ENCODE measurements around the gene NT5DC3.

NT5DC3 gene

GRCh38 chr12:103865151-103865730 lies 24.2 kb upstream of the NT5DC3 start:
- H3K4me3 Mint-ChIP-seq = no peak overlapping the region
- no peaks in the 10 kb centered on the region for H3K36me3 Mint-ChIP-seq
- no peaks in the 10 kb centered on the region for H3K27me3 Mint-ChIP-seq
- H3K27ac Mint-ChIP-seq = no peak overlapping the region
- no peaks in the 10 kb centered on the region for H3K9me3 Mint-ChIP-seq (ENCODE audit: low read depth)
- no peaks in the 10 kb centered on the region for H3K4me1 Mint-ChIP-seq (ENCODE audit: low read depth)

GRCh38 chr12:103864710-103865109 lies 23.7 kb upstream of the NT5DC3 start:
- Mint-ChIP-seq H3K36me3 (no peaks in the 10 kb centered on the region), H3K9me3 (ENCODE audit: low read depth) (no peaks in the 10 kb centered on the region), H3K27ac (no peak overlapping the region), H3K4me1 (ENCODE audit: low read depth) (no peaks in the 10 kb centered on the region), H3K4me3 (no peak overlapping the region), H3K27me3 (no peaks in the 10 kb centered on the region)

DNA sequence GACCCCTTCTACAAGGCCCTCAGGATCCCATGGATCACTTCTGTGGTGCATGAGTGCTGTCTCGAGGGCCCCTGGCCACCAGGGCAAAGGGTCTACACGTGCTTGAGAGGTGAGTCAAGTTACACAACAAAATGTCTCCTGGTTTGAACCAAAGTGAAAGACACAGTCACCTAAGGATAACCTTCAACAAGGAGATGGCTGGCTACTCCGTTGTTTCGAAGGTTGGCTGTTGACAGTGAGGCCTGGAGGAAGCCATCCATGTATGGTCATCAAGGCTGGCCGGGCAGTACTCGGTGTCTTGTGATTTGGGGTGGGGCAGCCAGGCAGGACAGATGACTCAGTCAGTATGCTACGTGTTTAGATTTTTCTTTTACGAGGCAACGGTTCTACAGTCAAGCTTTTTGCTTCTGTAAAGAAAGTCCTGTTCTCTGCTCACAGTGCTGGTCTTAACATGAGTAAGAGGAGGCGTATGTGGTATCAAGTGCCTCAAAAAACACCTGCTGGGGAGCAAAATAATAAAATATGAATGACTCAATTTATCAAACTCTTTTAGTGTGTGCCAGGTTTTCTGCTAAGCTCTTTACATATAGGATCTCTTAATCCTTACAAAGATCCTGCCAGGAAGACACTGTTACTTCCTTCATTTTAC lies 18.0 kb upstream of the NT5DC3 start:
- Mint-ChIP-seq H3K9me3 (ENCODE audit: low read depth) (no peaks in the 10 kb centered on the region), H3K4me1 (ENCODE audit: low read depth) (no peaks in the 10 kb centered on the region), H3K36me3 (no peaks in the 10 kb centered on the region), H3K4me3 (no peak overlapping the region), H3K27ac (no peak overlapping the region), H3K27me3 (no peaks in the 10 kb centered on the region)

DNA sequence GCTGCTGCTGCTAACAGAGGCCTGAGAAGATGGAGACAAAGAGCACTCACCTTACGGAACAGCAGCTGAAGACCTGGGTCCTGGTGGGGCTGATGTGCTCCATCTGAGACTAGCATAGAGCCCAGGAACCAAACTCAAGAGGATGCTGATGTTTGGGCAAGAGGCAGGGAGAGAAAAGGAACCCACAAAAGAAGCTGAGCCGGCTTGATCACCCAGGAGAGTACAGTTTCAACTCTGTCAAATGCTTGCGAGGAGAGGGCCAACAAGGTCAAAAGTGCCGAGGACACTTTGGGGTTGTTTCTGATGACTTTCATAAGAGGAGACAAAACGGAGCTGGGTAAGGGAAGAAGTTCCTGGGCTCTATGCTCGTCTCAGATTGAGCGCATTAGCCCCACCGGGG lies 17.3 kb upstream of the NT5DC3 start:
- Mint-ChIP-seq H3K36me3 (no peaks in the 10 kb centered on the region), H3K9me3 (ENCODE audit: low read depth) (no peaks in the 10 kb centered on the region), H3K27ac (no peak overlapping the region), H3K4me1 (ENCODE audit: low read depth) (no peaks in the 10 kb centered on the region), H3K4me3 (no peak overlapping the region), H3K27me3 (no peaks in the 10 kb centered on the region)

DNA sequence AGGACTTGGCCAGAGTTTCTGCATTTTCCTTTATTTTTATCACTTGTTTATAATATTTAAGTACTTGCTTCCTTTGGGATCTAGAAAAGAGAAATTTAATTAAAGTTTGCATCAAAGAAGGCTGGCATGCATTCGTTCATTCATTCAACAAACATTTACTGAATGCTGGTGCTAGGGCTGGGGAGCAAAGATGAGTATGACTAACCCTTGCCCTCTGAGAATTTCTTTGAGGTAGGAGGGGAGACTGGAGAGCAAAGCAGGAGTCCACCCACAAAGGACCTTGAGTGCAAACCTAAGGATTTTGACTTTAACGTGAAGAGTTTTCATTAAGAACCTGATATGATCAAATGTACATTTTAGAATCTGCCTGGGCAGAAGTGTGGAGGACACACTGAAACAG lies 16.1 kb upstream of the NT5DC3 start:
- Mint-ChIP-seq H3K27ac (no peak overlapping the region), H3K9me3 (ENCODE audit: low read depth) (no peaks in the 10 kb centered on the region), H3K27me3 (no peaks in the 10 kb centered on the region), H3K4me3 (no peak overlapping the region), H3K36me3 (no peaks in the 10 kb centered on the region), H3K4me1 (ENCODE audit: low read depth) (no peaks in the 10 kb centered on the region)

DNA sequence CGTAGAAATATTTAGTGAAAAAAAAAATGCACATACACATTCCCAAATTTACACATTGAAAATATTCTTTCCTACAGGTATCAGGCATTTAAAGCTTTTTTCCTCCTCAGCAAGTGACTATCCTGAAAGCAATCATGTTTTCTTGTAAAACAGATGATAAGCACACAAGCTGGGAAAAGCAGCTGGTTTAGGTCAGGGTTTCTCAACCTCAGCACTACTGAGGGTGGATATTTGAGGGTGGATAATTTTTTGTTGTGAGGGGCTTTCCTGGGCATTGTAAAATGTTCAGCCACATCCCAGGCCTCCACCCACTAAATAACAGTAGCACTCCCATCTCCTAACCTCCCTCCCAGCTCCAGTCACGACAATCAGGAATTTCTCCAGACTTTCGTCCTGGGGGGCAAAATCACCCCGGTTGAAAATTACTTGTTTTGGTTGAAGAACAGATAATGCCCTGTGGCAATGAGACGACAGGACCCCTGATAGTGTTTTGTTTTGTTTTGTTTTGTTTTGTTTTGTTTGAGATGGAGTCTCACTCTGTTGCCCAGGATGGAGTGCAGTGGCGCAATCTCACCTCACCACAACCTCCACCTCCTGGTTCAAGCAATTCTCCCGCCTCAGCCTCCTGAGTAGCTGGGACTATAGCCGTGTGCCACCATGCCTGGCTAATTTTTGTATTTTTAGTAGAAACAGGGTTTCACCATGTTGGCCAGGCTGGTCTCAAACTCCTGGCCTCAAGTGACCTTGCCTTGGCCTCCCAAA lies 15.0 kb upstream of the NT5DC3 start:
- Mint-ChIP-seq H3K9me3 (ENCODE audit: low read depth) (no peaks in the 10 kb centered on the region), H3K4me3 (no peak overlapping the region), H3K36me3 (no peaks in the 10 kb centered on the region), H3K27me3 (no peaks in the 10 kb centered on the region), H3K27ac (no peak overlapping the region), H3K4me1 (ENCODE audit: low read depth) (no peaks in the 10 kb centered on the region)

DNA sequence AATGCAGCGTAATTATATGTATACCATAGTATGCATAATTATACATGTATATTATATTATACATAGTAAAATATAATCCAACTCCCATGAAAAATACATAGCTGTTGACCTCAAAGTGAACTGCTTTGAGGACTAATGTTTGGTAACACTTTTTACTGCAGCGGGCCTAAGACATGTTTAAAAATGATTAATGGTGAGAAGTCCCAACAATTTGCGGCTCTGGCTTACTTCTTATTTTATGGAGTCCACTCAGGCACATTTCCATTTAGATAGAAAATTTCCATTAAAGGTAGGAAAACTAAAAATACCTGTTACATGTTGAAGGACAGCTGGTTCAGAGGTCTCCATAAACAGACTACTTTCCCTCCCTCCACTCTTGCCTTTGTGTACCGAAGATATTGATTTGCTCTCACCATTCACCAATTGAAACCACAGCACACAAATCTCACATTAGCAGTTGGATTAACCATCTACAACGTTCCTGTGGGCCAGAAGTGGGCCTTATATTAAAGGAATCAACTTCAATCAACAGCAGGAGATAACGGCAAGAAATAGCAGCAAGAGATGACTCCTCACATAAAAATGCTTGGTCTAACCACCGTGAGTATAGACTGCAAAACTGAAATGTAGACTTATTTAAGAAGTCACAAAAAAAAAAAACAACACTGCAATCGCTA lies 14.1 kb upstream of the NT5DC3 start:
- Mint-ChIP-seq H3K4me3 (no peak overlapping the region), H3K9me3 (ENCODE audit: low read depth) (no peaks in the 10 kb centered on the region), H3K36me3 (no peaks in the 10 kb centered on the region), H3K27ac (no peak overlapping the region), H3K27me3 (no peaks in the 10 kb centered on the region), H3K4me1 (ENCODE audit: low read depth) (no peaks in the 10 kb centered on the region)

DNA sequence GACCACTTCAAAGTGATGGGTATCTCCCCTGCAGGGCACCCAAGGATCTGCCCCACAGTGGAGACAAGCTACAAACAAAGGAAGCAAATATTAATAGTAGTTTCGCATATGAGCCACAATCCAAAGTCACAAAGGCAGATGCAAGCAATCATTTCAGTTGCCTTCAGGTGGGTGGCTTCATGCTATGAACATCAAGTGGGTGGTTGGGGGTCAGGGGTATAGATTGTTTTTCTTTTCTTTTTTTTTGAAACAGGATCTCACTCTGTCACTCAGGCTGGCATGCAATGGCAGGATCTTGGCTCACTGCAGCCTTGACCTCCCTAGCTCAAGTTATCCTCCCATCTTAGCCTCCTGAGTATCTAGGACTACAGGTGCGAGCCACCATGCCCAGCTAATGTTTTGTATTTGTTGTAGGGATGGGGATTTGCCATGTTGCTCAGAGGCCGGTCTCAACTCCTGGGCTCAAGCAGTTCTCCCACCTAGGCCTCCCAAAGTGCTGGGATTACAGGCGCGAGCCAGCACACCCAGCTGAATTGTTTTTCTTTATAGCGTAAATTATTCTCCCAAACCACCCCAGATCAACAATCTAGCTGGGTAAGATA lies 13.4 kb upstream of the NT5DC3 start:
- no peak overlapping the region for H3K4me3 Mint-ChIP-seq
- H3K4me1 Mint-ChIP-seq (ENCODE audit: low read depth) = no peaks in the 10 kb centered on the region
- H3K9me3 Mint-ChIP-seq (ENCODE audit: low read depth) = no peaks in the 10 kb centered on the region
- H3K27me3 Mint-ChIP-seq = no peaks in the 10 kb centered on the region
- H3K36me3 Mint-ChIP-seq = no peaks in the 10 kb centered on the region
- H3K27ac Mint-ChIP-seq = no peak overlapping the region

DNA sequence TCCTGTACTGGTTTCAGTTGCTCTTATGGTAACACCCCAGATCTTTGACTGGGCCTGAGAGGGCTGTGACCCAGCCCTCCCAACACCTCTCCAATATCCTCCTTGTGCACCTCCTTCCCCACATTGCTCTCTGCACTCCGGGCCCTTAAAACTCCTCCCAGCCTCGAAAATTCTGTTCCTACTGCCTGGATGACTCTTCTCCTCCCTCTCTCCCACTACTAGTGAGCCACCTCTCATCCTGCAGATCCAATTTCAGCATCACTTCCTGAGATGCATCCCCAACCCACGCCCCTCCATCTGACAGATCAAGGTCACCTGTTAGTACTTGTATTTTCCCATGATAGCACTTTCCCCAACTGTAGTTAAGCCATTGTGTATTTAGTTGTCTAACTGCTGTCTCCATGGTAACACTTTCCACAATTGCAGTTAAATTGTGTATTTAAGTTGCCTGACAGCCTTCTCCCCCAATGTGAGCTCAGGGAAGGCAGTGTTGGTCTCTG lies 11.5 kb upstream of the NT5DC3 start:
- Mint-ChIP-seq H3K4me3 (no peak overlapping the region), H3K4me1 (ENCODE audit: low read depth) (no peaks in the 10 kb centered on the region), H3K27me3 (no peaks in the 10 kb centered on the region), H3K27ac (no peak overlapping the region), H3K36me3 (no peaks in the 10 kb centered on the region), H3K9me3 (ENCODE audit: low read depth) (no peaks in the 10 kb centered on the region)

- Mint-ChIP-seq H3K9me3 (ENCODE audit: low read depth) (no peaks in the 10 kb centered on the region), H3K27me3 (no peaks in the 10 kb centered on the region), H3K36me3 (no peaks in the 10 kb centered on the region), H3K4me1 (ENCODE audit: low read depth) (no peaks in the 10 kb centered on the region), H3K27ac (no peak overlapping the region), H3K4me3 (no peak overlapping the region)
Measured at GRCh38 chr12:103851127-103851526, 10.1 kb upstream of the NT5DC3 start.

- H3K27me3 Mint-ChIP-seq = no peaks in the 10 kb centered on the region
- H3K36me3 Mint-ChIP-seq = no peaks in the 10 kb centered on the region
- no peak overlapping the region for H3K27ac Mint-ChIP-seq
- H3K4me3 Mint-ChIP-seq = no peak overlapping the region
- no peaks in the 10 kb centered on the region for H3K9me3 Mint-ChIP-seq (ENCODE audit: low read depth)
- H3K4me1 Mint-ChIP-seq (ENCODE audit: low read depth) = no peaks in the 10 kb centered on the region
Measured at GRCh38 chr12:103850429-103850828, 9.4 kb upstream of the NT5DC3 start.

GRCh38 chr12:103848917-103849491 lies 8.0 kb upstream of the NT5DC3 start:
- no peak overlapping the region for H3K4me3 Mint-ChIP-seq
- no peaks in the 10 kb centered on the region for H3K9me3 Mint-ChIP-seq (ENCODE audit: low read depth)
- H3K27ac Mint-ChIP-seq = no peak overlapping the region

DNA sequence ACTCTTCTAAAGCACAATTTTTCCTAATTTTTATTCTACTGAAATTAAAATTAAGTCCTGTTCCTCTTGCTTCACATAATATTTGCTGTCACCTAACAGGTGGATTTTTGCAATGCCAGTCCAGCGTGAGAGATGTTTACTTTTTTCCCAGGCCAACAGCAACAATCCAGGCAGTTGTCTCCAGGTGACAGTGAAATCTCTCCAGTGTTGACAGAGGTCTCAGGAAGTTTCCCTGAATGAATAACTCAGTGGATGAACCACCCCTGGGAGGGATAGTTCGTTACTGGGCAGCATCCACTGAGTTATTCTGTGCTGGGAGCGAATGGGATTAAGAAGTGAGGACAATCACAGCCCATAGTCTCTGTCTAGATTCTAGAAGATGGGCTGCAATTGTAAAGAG lies 7.1 kb upstream of the NT5DC3 start:
- no peaks in the 10 kb centered on the region for H3K9me3 Mint-ChIP-seq (ENCODE audit: low read depth)
- no peaks in the 10 kb centered on the region for H3K4me1 Mint-ChIP-seq (ENCODE audit: low read depth)
- no peaks in the 10 kb centered on the region for H3K36me3 Mint-ChIP-seq
- no peak overlapping the region for H3K4me3 Mint-ChIP-seq
- H3K27ac Mint-ChIP-seq = no peak overlapping the region
- H3K27me3 Mint-ChIP-seq = no peaks in the 10 kb centered on the region

More at GRCh38 chr12:103848917-103849491, 8.0 kb upstream of the NT5DC3 start:
- Mint-ChIP-seq H3K36me3 (no peaks in the 10 kb centered on the region), H3K27me3 (no peaks in the 10 kb centered on the region), H3K4me1 (ENCODE audit: low read depth) (no peaks in the 10 kb centered on the region)

GRCh38 chr12:103846415-103846814 lies 5.4 kb upstream of the NT5DC3 start:
- peaks cover 6% of the 10 kb centered on the region for H3K4me1 Mint-ChIP-seq (ENCODE audit: low read depth)
- no peaks in the 10 kb centered on the region for H3K9me3 Mint-ChIP-seq (ENCODE audit: low read depth)
- no peaks in the 10 kb centered on the region for H3K36me3 Mint-ChIP-seq

More at GRCh38 chr12:103846415-103846814, 5.4 kb upstream of the NT5DC3 start:
- Mint-ChIP-seq H3K27me3 (no peaks in the 10 kb centered on the region), H3K27ac (no peak overlapping the region), H3K4me3 (no peak overlapping the region)
